Measurements from ENCODE around the gene INPP4A. TPM values are rescaled to one million over a fixed set of nuclear protein-coding genes. Genes with fewer than 3 reads are reported as not detected.

Gene INPP4A
- total RNA-seq, 1 experiment from 2014 or later, result 23.4 TPM

- Histone ChIP-seq H3F3A (ENCODE audit: low read length, unreplicated experiment) (no peaks in the 10 kb centered on the region), H3K27me3 (ENCODE audit: low read length) (no peaks in the 10 kb centered on the region), H3K4me3 (ENCODE audit: low read length) (peak overlapping the region; percentile 85), H3K4me1 (ENCODE audit: insufficient read depth, low read length) (peaks cover 22% of the 10 kb centered on the region), H3K9ac (ENCODE audit: low read length) (peak overlapping the region; percentile 75), H3K9me2 (replicated peaks; ENCODE audit: low read length) (no peaks in the 10 kb centered on the region), H2AFZ (ENCODE audit: low read length) (peak overlapping the region; percentile 18), H3K4me2 (ENCODE audit: low read length) (peak overlapping the region; percentile 94), H3K9me3 (ENCODE audit: low read length) (no peaks in the 10 kb centered on the region), H4K20me1 (ENCODE audit: low read length) (peaks cover 33% of the 10 kb centered on the region), H3K27ac (ENCODE audit: low read length) (no peak overlapping the region), H3K79me2 (ENCODE audit: low read length) (peaks cover 58% of the 10 kb centered on the region), H3K36me3 (ENCODE audit: low read depth, low read length) (no peaks in the 10 kb centered on the region)
- TSS peak; percentile 57 for BruUV-seq (replicated peaks)
- ATAC-seq, result no peak; the same call in 1 of the 2 replicates
- peak; percentile 21 for DNase-seq
- ChIA-PET POLR2A (ENCODE audit: unreplicated experiment) (no interaction called here), CTCF (no interaction called here)
- intact Hi-C loops (cut with micrococcal nuclease), result loop anchor here (10.0 kb wide), 1 partner anchor 159 kb away; the partner anchor contains the start of genes COA5 and UNC50
- no peak for TF ChIP-seq EZH2 (IDR thresholded peaks at IDR 0.05; ENCODE audit: low read length, unreplicated experiment)
Observed at GRCh38 chr2:98445683-98446581, 1.3 kb downstream of the INPP4A start.

GRCh38 chr2:98446850-98447249 is 2.2 kb downstream of the INPP4A start:
- ATAC-seq, result no peak
- no TSS peak for BruUV-seq (replicated peaks)
- intact Hi-C loops (cut with micrococcal nuclease), result loop anchor here (10.0 kb wide), 1 partner anchor 158 kb away; the partner anchor contains the start of genes COA5 and UNC50
- H3K4me3 ChIP-seq (ENCODE audit: low read length), result peak overlapping the region; percentile 85; the same call in 1 of the 2 replicates
- H3K36me3 ChIP-seq (ENCODE audit: low read depth, low read length), result no peaks in the 10 kb centered on the region
- peak overlapping the region; percentile 94 for H3K4me2 ChIP-seq (ENCODE audit: low read length)
- CTCF ChIA-PET, result no interaction called here
- H3K9me2 ChIP-seq (replicated peaks; ENCODE audit: low read length), result no peaks in the 10 kb centered on the region
- TF ChIP-seq EZH2 (IDR thresholded peaks at IDR 0.05; ENCODE audit: low read length, unreplicated experiment), result no peak
- TF ChIP-seq EZH2phosphoT487 (IDR thresholded peaks at IDR 0.05; ENCODE audit: borderline replicate concordance, low read length), result no peak
- TF ChIP-seq CTCF (conservative IDR thresholded peaks at IDR 0.05; ENCODE audit: low read depth, low read length), result no peak
- no peaks in the 10 kb centered on the region for H3K9me3 ChIP-seq (ENCODE audit: low read length)
- no peak overlapping the region for H3K9ac ChIP-seq (ENCODE audit: low read length)
- DNase-seq, result no peak
- H3F3A ChIP-seq (ENCODE audit: low read length, unreplicated experiment), result no peaks in the 10 kb centered on the region
- no peak overlapping the region for H3K27ac ChIP-seq (ENCODE audit: low read length)
- no peak overlapping the region for H2AFZ ChIP-seq (ENCODE audit: low read length)
- H3K27me3 ChIP-seq (ENCODE audit: low read length), result no peaks in the 10 kb centered on the region
- peaks cover 22% of the 10 kb centered on the region for H3K4me1 ChIP-seq (ENCODE audit: insufficient read depth, low read length)
- H4K20me1 ChIP-seq (ENCODE audit: low read length), result peaks cover 33% of the 10 kb centered on the region
- POLR2A ChIA-PET (ENCODE audit: unreplicated experiment), result no interaction called here
- peaks cover 67% of the 10 kb centered on the region for H3K79me2 ChIP-seq (ENCODE audit: low read length)

DNA sequence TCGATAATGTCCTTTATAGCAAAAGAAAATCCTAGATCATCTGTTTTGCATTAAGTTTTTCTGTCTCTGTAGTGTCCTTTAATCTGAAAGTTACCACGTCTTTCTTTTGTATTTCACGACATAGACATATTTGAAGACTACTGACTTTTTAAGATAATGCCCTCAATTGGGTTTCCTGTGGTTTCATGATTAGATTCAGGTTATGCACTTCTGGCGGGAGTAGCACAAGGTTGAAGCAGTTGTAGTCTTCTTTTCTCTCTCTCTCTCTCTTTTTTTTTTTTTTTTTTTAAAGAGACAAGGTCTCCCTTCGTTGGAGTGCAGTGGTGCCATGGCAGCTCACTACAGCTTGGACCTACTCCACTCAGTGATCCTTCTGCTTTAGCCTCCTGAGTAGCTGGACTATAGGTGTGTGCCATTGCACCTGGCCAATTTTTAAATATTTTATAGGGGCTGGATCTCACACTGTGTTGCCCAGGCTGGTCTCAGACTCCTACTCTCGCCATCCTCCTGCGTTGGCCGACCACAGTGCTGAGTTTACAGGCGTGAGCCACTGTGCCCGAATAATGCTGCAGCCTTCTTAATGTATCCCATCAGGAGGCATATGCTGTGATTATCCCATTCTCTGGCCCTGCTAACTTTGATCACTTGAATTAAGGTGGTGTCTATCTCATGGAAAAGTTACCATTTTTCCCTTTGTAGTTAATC is 3.9 kb downstream of the INPP4A start:
- H3K79me2 ChIP-seq (ENCODE audit: low read length), result peaks cover 85% of the 10 kb centered on the region
- H3K36me3 ChIP-seq (ENCODE audit: low read depth, low read length), result no peaks in the 10 kb centered on the region
- H3K9me3 ChIP-seq (ENCODE audit: low read length), result no peaks in the 10 kb centered on the region
- no peak overlapping the region for H3K27ac ChIP-seq (ENCODE audit: low read length)
- no peak for ATAC-seq
- POLR2A ChIA-PET (ENCODE audit: unreplicated experiment), result no interaction called here
- no peak for TF ChIP-seq CTCF (conservative IDR thresholded peaks at IDR 0.05; ENCODE audit: low read depth, low read length)
- TF ChIP-seq EZH2 (IDR thresholded peaks at IDR 0.05; ENCODE audit: low read length, unreplicated experiment), result no peak
- TF ChIP-seq EZH2phosphoT487 (IDR thresholded peaks at IDR 0.05; ENCODE audit: borderline replicate concordance, low read length), result no peak
- H3F3A ChIP-seq (ENCODE audit: low read length, unreplicated experiment), result no peaks in the 10 kb centered on the region
- H3K4me3 ChIP-seq (ENCODE audit: low read length), result no peak overlapping the region
- H3K9me2 ChIP-seq (replicated peaks; ENCODE audit: low read length), result no peaks in the 10 kb centered on the region
- H4K20me1 ChIP-seq (ENCODE audit: low read length), result peaks cover 33% of the 10 kb centered on the region
- H3K4me2 ChIP-seq (ENCODE audit: low read length), result peak overlapping the region; percentile 0; the same call in 1 of the 2 replicates
- no peak overlapping the region for H3K9ac ChIP-seq (ENCODE audit: low read length)
- peaks cover 22% of the 10 kb centered on the region for H3K4me1 ChIP-seq (ENCODE audit: insufficient read depth, low read length)
- CTCF ChIA-PET, result no interaction called here
- intact Hi-C loops (cut with micrococcal nuclease), result loop anchor here (10.0 kb wide), 1 partner anchor 156 kb away; the partner anchor contains the start of genes COA5 and UNC50
- H2AFZ ChIP-seq (ENCODE audit: low read length), result no peak overlapping the region
- no peaks in the 10 kb centered on the region for H3K27me3 ChIP-seq (ENCODE audit: low read length)
- no TSS peak for BruUV-seq (replicated peaks)
- no peak for DNase-seq

All from PC-3 (cell line).